ENCODE measurements around the gene ARHGAP26. TPM values are rescaled to one million over a fixed set of nuclear protein-coding genes. Genes with fewer than 3 reads are reported as not detected.

The ARHGAP26 gene
- total and polyA plus RNA-seq, 2 donors: 15.1 to 16.2 TPM

DNA sequence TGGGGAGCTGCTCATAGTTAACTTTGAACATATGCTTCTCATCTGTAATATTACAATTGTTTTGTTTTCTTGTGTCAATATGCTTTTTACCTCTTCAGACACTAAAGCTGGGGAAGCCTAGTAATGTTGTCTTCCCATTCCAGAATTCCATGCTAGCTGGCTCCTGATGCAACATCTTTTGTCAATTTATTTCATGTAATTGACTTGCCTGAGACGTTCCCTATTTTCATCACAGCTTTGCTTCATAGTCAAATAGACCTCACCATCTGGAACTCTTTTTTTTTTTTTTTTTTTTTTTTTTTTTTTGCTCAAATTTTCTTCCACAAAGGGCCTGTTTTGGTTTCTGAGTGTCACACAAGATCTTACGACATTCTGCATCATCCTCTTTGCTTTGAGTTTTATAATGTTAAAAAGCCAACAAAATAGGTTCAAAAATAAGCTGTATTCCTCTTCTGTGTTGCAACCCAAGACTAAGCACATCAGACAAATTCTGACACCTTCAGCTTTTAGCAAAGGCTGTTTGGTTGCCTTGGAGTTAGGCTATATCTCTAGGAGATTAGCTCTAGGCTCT is 398.1 kb downstream of the ARHGAP26 start:
- H3K27me3 ChIP-seq (ENCODE audit: control insufficient read depth in 2 of 2, insufficient read depth in 1 of 2, low read length in 1 of 2): no peaks in the 10 kb centered on the region

DNA sequence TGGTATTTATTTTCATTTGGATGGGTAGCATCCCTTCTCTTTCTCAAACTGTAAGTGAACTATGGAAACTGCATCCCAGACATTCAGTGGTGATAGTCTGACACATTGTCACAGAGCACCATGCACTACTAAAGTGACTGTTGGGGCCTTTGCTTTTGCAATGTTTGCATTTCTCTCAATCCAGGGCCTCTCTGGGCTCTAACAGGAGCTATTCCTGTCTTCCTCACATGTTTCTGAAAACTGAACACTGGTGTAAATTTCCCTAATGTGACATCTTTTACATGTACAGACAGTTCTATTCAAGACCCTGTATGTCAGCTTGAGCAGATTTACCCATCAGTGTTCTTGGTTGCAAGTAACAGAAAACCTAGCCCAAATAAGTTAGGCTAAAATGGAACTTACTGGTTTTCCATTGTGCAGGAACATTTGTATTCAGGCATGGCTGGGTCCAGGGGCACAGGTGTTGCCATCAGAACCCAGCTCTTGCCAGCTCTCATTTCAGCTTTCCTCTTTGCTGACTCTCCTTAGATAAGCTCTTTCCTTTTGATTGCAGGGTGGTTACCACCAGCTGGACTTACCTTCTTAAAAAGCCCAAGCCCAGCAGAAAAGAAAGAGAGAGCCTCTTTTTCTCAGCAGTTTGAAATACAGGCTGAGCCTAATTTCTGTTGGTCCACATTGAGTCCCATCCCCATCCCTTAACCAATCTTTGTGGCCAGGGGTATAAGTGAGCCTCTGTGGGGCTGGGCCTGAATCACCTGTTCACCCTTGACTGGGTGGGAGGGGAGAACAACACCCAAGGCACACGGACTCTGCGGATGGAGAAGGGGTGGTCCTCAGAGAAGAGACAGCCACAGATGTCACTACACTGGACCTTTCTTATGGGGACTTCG is 399.0 kb downstream of the ARHGAP26 start:
- 98% methylated on average over 3 of the region's 3 CpGs for WGBS
- Histone ChIP-seq H3K4me3 (ENCODE audit: low read length in 2 of 2) (no peak overlapping the region), H3K4me1 (ENCODE audit: control insufficient read depth in 2 of 2, insufficient read depth in 2 of 2, low read length in 2 of 2) (no peaks in the 10 kb centered on the region), H3K36me3 (ENCODE audit: control insufficient read depth in 2 of 2, insufficient read depth in 2 of 2, low read length in 1 of 2) (no peaks in the 10 kb centered on the region), H3K27ac (ENCODE audit: low read depth in 1 of 2, low read length in 1 of 2) (no peak overlapping the region), H3K9me3 (ENCODE audit: control insufficient read depth in 2 of 2, insufficient read depth in 1 of 2, low read length in 1 of 2) (no peaks in the 10 kb centered on the region), H3K27me3 (ENCODE audit: control insufficient read depth in 2 of 2, insufficient read depth in 1 of 2, low read length in 1 of 2) (no peaks in the 10 kb centered on the region)
- DNase-seq (ENCODE audit: low read depth in 6 of 9, low spot score in 9 of 9): no peak

More for the DNA sequence above, 398.1 kb downstream of the ARHGAP26 start:
- Histone ChIP-seq H3K4me1 (ENCODE audit: control insufficient read depth in 2 of 2, insufficient read depth in 2 of 2, low read length in 2 of 2) (no peaks in the 10 kb centered on the region), H3K36me3 (ENCODE audit: control insufficient read depth in 2 of 2, insufficient read depth in 2 of 2, low read length in 1 of 2) (no peaks in the 10 kb centered on the region), H3K4me3 (ENCODE audit: low read length in 2 of 2) (no peak overlapping the region), H3K9me3 (ENCODE audit: control insufficient read depth in 2 of 2, insufficient read depth in 1 of 2, low read length in 1 of 2) (no peaks in the 10 kb centered on the region), H3K27ac (ENCODE audit: low read depth in 1 of 2, low read length in 1 of 2) (no peak overlapping the region)
- WGBS: 98% methylated on average over 2 of the region's 2 CpGs
- no peak for DNase-seq (ENCODE audit: low read depth in 6 of 9, low spot score in 9 of 9)

DNA sequence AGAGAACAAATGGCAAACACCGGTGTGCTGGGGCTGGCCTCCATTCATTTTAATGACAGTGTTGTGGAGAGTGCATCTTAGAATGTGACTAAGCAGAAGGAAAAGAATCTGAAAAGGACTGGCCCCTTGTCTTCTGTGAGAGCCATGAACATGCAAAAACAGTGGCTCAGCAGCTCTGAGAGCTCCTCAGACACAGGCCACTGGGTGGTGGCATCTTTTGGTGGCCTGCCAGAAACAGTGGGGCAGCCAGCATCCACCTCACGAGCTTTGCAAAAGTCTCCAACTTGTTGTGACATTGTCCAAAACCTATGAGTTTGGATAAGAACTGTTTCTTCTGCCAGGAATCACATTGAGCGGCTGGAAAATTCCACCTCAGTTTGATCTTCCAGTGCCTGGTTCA is 399.9 kb downstream of the ARHGAP26 start:
- peaks cover 0 to 4% of the 10 kb centered on the region in 2 donors for H3K4me1 ChIP-seq (ENCODE audit: control insufficient read depth in 2 of 2, insufficient read depth in 2 of 2, low read length in 2 of 2)
- no peak overlapping the region for H3K27ac ChIP-seq (ENCODE audit: low read depth in 1 of 2, low read length in 1 of 2)
- no peaks in the 10 kb centered on the region for H3K27me3 ChIP-seq (ENCODE audit: control insufficient read depth in 2 of 2, insufficient read depth in 1 of 2, low read length in 1 of 2)
- no peak for DNase-seq (ENCODE audit: low read depth in 6 of 9, low spot score in 9 of 9)
- no peaks in the 10 kb centered on the region for H3K36me3 ChIP-seq (ENCODE audit: control insufficient read depth in 2 of 2, insufficient read depth in 2 of 2, low read length in 1 of 2)
- H3K4me3 ChIP-seq (ENCODE audit: low read length in 2 of 2): no peak overlapping the region
- H3K9me3 ChIP-seq (ENCODE audit: control insufficient read depth in 2 of 2, insufficient read depth in 1 of 2, low read length in 1 of 2): no peaks in the 10 kb centered on the region
- WGBS: over 99% methylated on average over 3 of the region's 3 CpGs

DNA sequence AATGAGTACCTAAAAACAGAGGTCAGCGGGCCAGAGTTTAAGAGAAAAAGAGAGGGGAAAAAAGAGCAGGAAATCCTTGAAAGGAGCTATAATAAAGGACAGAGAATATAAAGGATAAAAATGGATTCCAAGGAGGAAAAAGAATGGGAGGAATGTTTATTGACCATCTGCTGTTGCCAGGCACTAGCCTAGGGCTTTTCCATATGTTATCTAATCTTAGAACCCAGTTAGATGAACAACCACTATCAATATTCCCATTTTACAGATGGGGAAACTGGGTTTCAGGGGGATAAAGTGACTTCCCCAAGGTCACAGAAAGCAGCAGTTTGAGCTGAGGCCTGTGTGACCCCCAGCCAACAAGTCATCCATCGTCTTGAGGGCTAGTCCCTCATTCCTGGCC is 400.8 kb downstream of the ARHGAP26 start:
- H3K27ac ChIP-seq (ENCODE audit: low read depth in 1 of 2, low read length in 1 of 2): no peak overlapping the region
- H3K36me3 ChIP-seq (ENCODE audit: control insufficient read depth in 2 of 2, insufficient read depth in 2 of 2, low read length in 1 of 2): no peaks in the 10 kb centered on the region
- H3K9me3 ChIP-seq (ENCODE audit: control insufficient read depth in 2 of 2, insufficient read depth in 1 of 2, low read length in 1 of 2): no peaks in the 10 kb centered on the region
- H3K4me3 ChIP-seq (ENCODE audit: low read length in 2 of 2): no peak overlapping the region
- no peak for DNase-seq (ENCODE audit: low read depth in 6 of 9, low spot score in 9 of 9)
- H3K27me3 ChIP-seq (ENCODE audit: control insufficient read depth in 2 of 2, insufficient read depth in 1 of 2, low read length in 1 of 2): no peaks in the 10 kb centered on the region
- H3K4me1 ChIP-seq (ENCODE audit: control insufficient read depth in 2 of 2, insufficient read depth in 2 of 2, low read length in 2 of 2): peaks cover 0 to 4% of the 10 kb centered on the region in 2 donors
- 96% methylated on average over 2 of the region's 2 CpGs for WGBS

DNA sequence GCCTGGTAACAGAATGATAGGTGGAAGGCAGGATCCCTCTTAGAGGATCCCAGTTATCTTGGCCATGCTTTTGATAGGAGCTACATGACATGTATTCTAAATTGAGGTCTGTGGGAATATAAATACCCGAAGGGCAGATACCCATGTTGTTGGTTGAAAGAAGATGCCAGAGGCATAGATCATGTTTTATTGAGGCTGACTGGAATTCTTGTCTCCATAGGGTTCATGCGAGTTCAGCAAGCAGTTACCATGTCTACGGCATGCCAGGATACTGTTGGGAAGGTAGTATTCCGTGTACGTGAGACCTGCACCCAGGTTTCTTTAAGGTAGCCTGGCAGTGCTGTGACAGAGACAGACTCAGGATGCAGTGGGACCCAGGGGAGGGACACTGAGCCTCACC is 402.6 kb downstream of the ARHGAP26 start:
- Histone ChIP-seq H3K9me3 (ENCODE audit: control insufficient read depth in 2 of 2, insufficient read depth in 1 of 2, low read length in 1 of 2) (no peaks in the 10 kb centered on the region), H3K4me3 (ENCODE audit: low read length in 2 of 2) (no peak overlapping the region), H3K4me1 (ENCODE audit: control insufficient read depth in 2 of 2, insufficient read depth in 2 of 2, low read length in 2 of 2) (peaks cover 0 to 4% of the 10 kb centered on the region in 2 donors), H3K27me3 (ENCODE audit: control insufficient read depth in 2 of 2, insufficient read depth in 1 of 2, low read length in 1 of 2) (no peaks in the 10 kb centered on the region), H3K36me3 (ENCODE audit: control insufficient read depth in 2 of 2, insufficient read depth in 2 of 2, low read length in 1 of 2) (no peaks in the 10 kb centered on the region), H3K27ac (ENCODE audit: low read depth in 1 of 2, low read length in 1 of 2) (no peak overlapping the region)
- no peak for DNase-seq (ENCODE audit: low read depth in 6 of 9, low spot score in 9 of 9)
- 99% methylated on average over 5 of the region's 5 CpGs for WGBS

DNA sequence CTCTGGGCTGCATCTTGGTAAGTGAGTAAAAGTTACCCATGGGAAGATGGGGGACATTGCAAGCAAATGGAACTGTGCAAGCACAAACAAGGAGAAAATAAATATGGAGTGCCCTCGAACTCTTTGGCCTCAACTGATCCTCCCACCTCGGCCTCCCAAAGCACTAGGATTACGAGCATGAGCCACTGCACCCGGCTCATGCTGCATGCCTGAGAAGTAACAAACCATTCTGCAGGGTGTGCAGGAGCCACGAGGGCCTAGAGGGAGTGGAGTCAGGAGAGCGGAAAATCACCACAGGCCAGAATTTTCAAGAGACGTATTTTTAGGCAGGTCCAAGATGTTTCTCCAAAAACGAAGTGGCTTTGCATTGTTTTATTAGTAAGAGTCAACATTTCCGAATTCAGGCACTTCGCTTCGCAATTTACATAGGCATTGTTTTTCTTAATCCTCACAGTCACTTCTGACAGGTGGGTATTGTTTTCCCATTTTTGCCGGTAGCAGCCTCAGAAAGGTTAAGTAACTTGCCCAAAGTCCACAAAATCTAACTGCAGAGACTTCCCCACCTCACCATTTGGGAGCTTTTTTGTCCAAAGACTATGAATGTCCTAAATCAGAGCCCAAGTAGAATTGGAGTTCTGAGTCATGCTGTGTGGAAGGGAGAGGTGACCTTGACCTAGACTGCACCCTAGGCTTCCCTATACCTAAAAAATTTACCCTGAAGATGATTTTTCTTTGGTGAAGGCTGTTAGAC is 403.1 kb downstream of the ARHGAP26 start:
- WGBS: 98% methylated on average over 12 of the region's 12 CpGs
- no peak for DNase-seq (ENCODE audit: low read depth in 6 of 9, low spot score in 9 of 9)

DNA sequence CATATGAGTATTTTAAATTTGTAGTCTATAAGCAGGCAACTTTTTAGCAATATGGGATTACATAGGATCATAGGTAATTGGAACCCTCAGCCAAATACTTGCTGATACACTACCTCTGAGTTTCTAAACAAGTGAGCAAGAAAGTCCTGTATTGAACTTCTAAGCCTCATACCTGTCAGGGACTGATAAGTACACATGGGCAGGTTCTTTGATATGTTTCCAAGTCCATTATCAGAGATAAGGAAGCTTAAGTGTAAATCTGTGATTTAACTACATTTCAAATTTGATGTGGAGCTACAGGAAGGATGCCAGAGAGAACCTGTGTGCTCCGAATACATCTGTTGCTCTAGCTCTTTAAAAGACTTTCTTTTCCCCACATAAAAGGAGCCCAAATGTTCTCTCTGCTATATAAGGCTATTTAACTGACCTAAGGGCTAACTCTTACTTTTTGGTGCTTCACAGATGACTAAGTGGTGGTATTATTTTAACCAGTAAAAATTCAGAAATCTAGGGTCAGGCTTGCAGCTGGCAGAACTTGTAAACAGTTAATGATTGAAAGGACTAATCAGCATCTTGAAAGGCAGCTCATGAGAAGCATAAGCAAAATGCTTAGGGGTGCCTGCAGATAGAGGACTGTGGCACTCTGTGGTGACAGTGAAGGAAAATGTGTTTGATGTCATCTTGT is 404.7 kb downstream of the ARHGAP26 start:
- H3K36me3 ChIP-seq (ENCODE audit: control insufficient read depth in 2 of 2, insufficient read depth in 2 of 2, low read length in 1 of 2): no peaks in the 10 kb centered on the region
- DNase-seq (ENCODE audit: low read depth in 6 of 9, low spot score in 9 of 9): peak in 1 of 9 donors; percentile 28
- H3K9me3 ChIP-seq (ENCODE audit: control insufficient read depth in 2 of 2, insufficient read depth in 1 of 2, low read length in 1 of 2): peaks cover 0 to 1% of the 10 kb centered on the region in 2 donors
- no peak overlapping the region for H3K27ac ChIP-seq (ENCODE audit: low read depth in 1 of 2, low read length in 1 of 2)
- 36% methylated on average over 1 of the region's 1 CpG for WGBS
- peaks cover 0 to 4% of the 10 kb centered on the region in 2 donors for H3K4me1 ChIP-seq (ENCODE audit: control insufficient read depth in 2 of 2, insufficient read depth in 2 of 2, low read length in 2 of 2)
- no peaks in the 10 kb centered on the region for H3K27me3 ChIP-seq (ENCODE audit: control insufficient read depth in 2 of 2, insufficient read depth in 1 of 2, low read length in 1 of 2)
- no peak overlapping the region for H3K4me3 ChIP-seq (ENCODE audit: low read length in 2 of 2)

More for the DNA sequence above, 403.1 kb downstream of the ARHGAP26 start:
- no peaks in the 10 kb centered on the region for H3K9me3 ChIP-seq (ENCODE audit: control insufficient read depth in 2 of 2, insufficient read depth in 1 of 2, low read length in 1 of 2)
- peaks cover 0 to 4% of the 10 kb centered on the region in 2 donors for H3K4me1 ChIP-seq (ENCODE audit: control insufficient read depth in 2 of 2, insufficient read depth in 2 of 2, low read length in 2 of 2)
- H3K27me3 ChIP-seq (ENCODE audit: control insufficient read depth in 2 of 2, insufficient read depth in 1 of 2, low read length in 1 of 2): no peaks in the 10 kb centered on the region
- H3K27ac ChIP-seq (ENCODE audit: low read depth in 1 of 2, low read length in 1 of 2): no peak overlapping the region
- no peaks in the 10 kb centered on the region for H3K36me3 ChIP-seq (ENCODE audit: control insufficient read depth in 2 of 2, insufficient read depth in 2 of 2, low read length in 1 of 2)
- no peak overlapping the region for H3K4me3 ChIP-seq (ENCODE audit: low read length in 2 of 2)

DNA sequence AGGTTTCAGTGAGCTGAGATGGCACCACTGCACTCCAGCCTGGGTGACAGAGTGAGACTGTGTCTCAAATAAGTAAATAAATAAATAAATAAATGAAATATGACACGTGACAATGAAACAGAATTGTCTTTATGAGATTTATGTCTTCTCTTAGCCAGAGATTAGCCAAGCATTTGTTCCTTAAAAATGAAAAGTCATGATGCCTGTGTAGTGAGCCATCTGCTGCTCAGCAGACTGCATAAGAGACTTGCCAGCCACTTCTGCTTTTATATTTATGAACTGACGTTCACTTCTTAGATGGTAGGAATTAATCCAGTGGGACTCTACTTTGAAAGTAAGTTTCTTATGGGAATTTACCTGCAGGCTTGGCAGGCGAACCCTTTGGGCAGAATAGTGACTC is 405.9 kb downstream of the ARHGAP26 start:
- DNase-seq (ENCODE audit: low read depth in 6 of 9, low spot score in 9 of 9): no peak
- no peaks in the 10 kb centered on the region for H3K27me3 ChIP-seq (ENCODE audit: control insufficient read depth in 2 of 2, insufficient read depth in 1 of 2, low read length in 1 of 2)
- no peak overlapping the region for H3K27ac ChIP-seq (ENCODE audit: low read depth in 1 of 2, low read length in 1 of 2)
- H3K36me3 ChIP-seq (ENCODE audit: control insufficient read depth in 2 of 2, insufficient read depth in 2 of 2, low read length in 1 of 2): no peaks in the 10 kb centered on the region
- peaks cover 0 to 4% of the 10 kb centered on the region in 2 donors for H3K4me1 ChIP-seq (ENCODE audit: control insufficient read depth in 2 of 2, insufficient read depth in 2 of 2, low read length in 2 of 2)
- H3K4me3 ChIP-seq (ENCODE audit: low read length in 2 of 2): no peak overlapping the region
- WGBS: 59% methylated on average over 3 of the region's 3 CpGs
- H3K9me3 ChIP-seq (ENCODE audit: control insufficient read depth in 2 of 2, insufficient read depth in 1 of 2, low read length in 1 of 2): peaks cover 0 to 1% of the 10 kb centered on the region in 2 donors
